ENCODE data around the gene GLIS1.

Gene GLIS1

GRCh38 chr1:53717025-53717804, 21.7 kb downstream of the GLIS1 start:
- no peak for DNase-seq

- no peak for DNase-seq
Observed at GRCh38 chr1:53716150-53716549, 22.8 kb downstream of the GLIS1 start.

- peak in 3 of 4 experiments; percentile 11 to 37 (median 26) for DNase-seq
Observed at GRCh38 chr1:53715478-53715877, 23.5 kb downstream of the GLIS1 start.

GRCh38 chr1:53712276-53712675, 26.7 kb downstream of the GLIS1 start:
- no peak for DNase-seq

- no peak for DNase-seq
Observed at GRCh38 chr1:53710584-53710983, 28.4 kb downstream of the GLIS1 start.

- no peak for DNase-seq
Observed at GRCh38 chr1:53708687-53709086, 30.3 kb downstream of the GLIS1 start.

- DNase-seq, result no peak
Observed at GRCh38 chr1:53706356-53706755, 32.6 kb downstream of the GLIS1 start.

- no peak for DNase-seq
Observed at GRCh38 chr1:53705446-53706096, 33.4 kb downstream of the GLIS1 start.

GRCh38 chr1:53704804-53705445, 34.0 kb downstream of the GLIS1 start:
- DNase-seq, result no peak

GRCh38 chr1:53704304-53704703, 34.7 kb downstream of the GLIS1 start:
- DNase-seq, result no peak

- no peak for DNase-seq
Observed at GRCh38 chr1:53703174-53703573, 35.8 kb downstream of the GLIS1 start.

- DNase-seq, result no peak
Observed at GRCh38 chr1:53702341-53702740, 36.6 kb downstream of the GLIS1 start.

- DNase-seq, result no peak
Observed at GRCh38 chr1:53700776-53701175, 38.2 kb downstream of the GLIS1 start.

GRCh38 chr1:53699981-53700380, 39.0 kb downstream of the GLIS1 start:
- no peak for DNase-seq

GRCh38 chr1:53698384-53698980, 40.5 kb downstream of the GLIS1 start:
- no peak for DNase-seq

- no peak for DNase-seq
Observed at GRCh38 chr1:53697721-53698383, 41.1 kb downstream of the GLIS1 start.

GRCh38 chr1:53696990-53697389, 42.0 kb downstream of the GLIS1 start:
- DNase-seq, result peak in 1 of 4 experiments; percentile 18

- DNase-seq, result no peak
Observed at GRCh38 chr1:53696571-53696970, 42.4 kb downstream of the GLIS1 start.

- no peak for DNase-seq
Observed at GRCh38 chr1:53696051-53696450, 42.9 kb downstream of the GLIS1 start.

GRCh38 chr1:53695116-53695515, 43.8 kb downstream of the GLIS1 start:
- DNase-seq, result no peak

GRCh38 chr1:53694718-53695091, 44.3 kb downstream of the GLIS1 start:
- DNase-seq, result no peak

GRCh38 chr1:53693773-53694717, 44.9 kb downstream of the GLIS1 start:
- peak in 1 of 4 experiments; percentile 7 for DNase-seq
